Neuron (in vitro differentiated cells): ENCODE results near the gene PTGER1.

Experiments
- H2AFZ ChIP-seq: one replicate; pipeline ENCODE4 v1.6.1; 2013; ENCODE audit warnings: low read depth, mild to moderate bottlenecking, inconsistent platforms, low read length, moderate library complexity
- H3K27me3 ChIP-seq: one replicate; pipeline ENCODE4 v1.6.1; 2013; ENCODE audit warnings: low read length; ENCODE audit not compliant: insufficient read depth
- H3K36me3 ChIP-seq: one replicate; pipeline ENCODE4 v1.6.1; 2013; ENCODE audit warnings: low read length; ENCODE audit not compliant: insufficient read depth
- H3K4me1 ChIP-seq: one replicate; pipeline ENCODE4 v1.6.1; 2013; ENCODE audit warnings: low read length; ENCODE audit not compliant: insufficient read depth
- H3K4me3 ChIP-seq: 2 replicates; pipeline ENCODE4 v1.5.1; 2013; ENCODE audit warnings: mild to moderate bottlenecking, low read length, moderate library complexity
- H3K9me3 ChIP-seq: one replicate; pipeline ENCODE4 v1.6.1; 2013; ENCODE audit warnings: low read length

The PTGER1 gene

GRCh38 chr19:14475251-14476073 is at the start of gene PTGER1:
PTGER1 (minus strand) TSS chr19:14475354; CDS start chr19:14474320, 1,034 bp downstream.
- H3K4me1 ChIP-seq = peaks cover 7% of the 10 kb centered on the region
- no peaks in the 10 kb centered on the region for H3K9me3 ChIP-seq
- no peaks in the 10 kb centered on the region for H3K27me3 ChIP-seq
- H3K36me3 ChIP-seq = peaks cover 18% of the 10 kb centered on the region
- no peak within 1 kb of the TSS for H3K4me3 ChIP-seq
- no peak within 1 kb of the TSS for H2AFZ ChIP-seq

GRCh38 chr19:14520543-14520942 is 45.4 kb upstream of the PTGER1 start:
- Histone ChIP-seq H3K27me3 (no peaks in the 10 kb centered on the region), H3K36me3 (peaks cover 14% of the 10 kb centered on the region), H3K9me3 (no peaks in the 10 kb centered on the region), H3K4me3 (no peak overlapping the region), H3K4me1 (peaks cover 30% of the 10 kb centered on the region), H2AFZ (no peak overlapping the region)

- Histone ChIP-seq H3K27me3 (no peaks in the 10 kb centered on the region), H3K36me3 (peaks cover 21% of the 10 kb centered on the region), H2AFZ (no peak overlapping the region), H3K4me1 (peaks cover 36% of the 10 kb centered on the region), H3K9me3 (no peaks in the 10 kb centered on the region), H3K4me3 (no peak overlapping the region)
These were observed 44.8 kb upstream of the PTGER1 start for GRCh38 chr19:14519860-14520407.

- Histone ChIP-seq H3K4me1 (peaks cover 36% of the 10 kb centered on the region), H3K9me3 (no peaks in the 10 kb centered on the region), H3K4me3 (no peak overlapping the region), H3K27me3 (no peaks in the 10 kb centered on the region), H2AFZ (no peak overlapping the region), H3K36me3 (peaks cover 26% of the 10 kb centered on the region)
These were observed 44.2 kb upstream of the PTGER1 start for GRCh38 chr19:14519245-14519859.

GRCh38 chr19:14517840-14518505 is 42.8 kb upstream of the PTGER1 start, which contains the start of gene DNAJB1:
DNAJB1 (minus strand) TSS chr19:14518397; CDS start chr19:14518349, 48 bp downstream.
- Histone ChIP-seq H3K9me3 (no peaks in the 10 kb centered on the region), H3K4me3 (peak within 1 kb of the TSS; percentile 88), H2AFZ (no peak within 1 kb of the TSS), H3K4me1 (peaks cover 36% of the 10 kb centered on the region), H3K36me3 (peaks cover 31% of the 10 kb centered on the region), H3K27me3 (no peaks in the 10 kb centered on the region)

- no peaks in the 10 kb centered on the region for H3K9me3 ChIP-seq
- peak overlapping the region; percentile 88 for H3K4me3 ChIP-seq
- peaks cover 31% of the 10 kb centered on the region for H3K36me3 ChIP-seq
- H2AFZ ChIP-seq = no peak overlapping the region
- H3K4me1 ChIP-seq = peaks cover 36% of the 10 kb centered on the region
- H3K27me3 ChIP-seq = no peaks in the 10 kb centered on the region
These were observed 42.3 kb upstream of the PTGER1 start for GRCh38 chr19:14517446-14517839.

- Histone ChIP-seq H3K9me3 (no peaks in the 10 kb centered on the region), H2AFZ (no peak overlapping the region), H3K4me1 (peaks cover 36% of the 10 kb centered on the region), H3K4me3 (peak overlapping the region; percentile 88), H3K27me3 (no peaks in the 10 kb centered on the region), H3K36me3 (peaks cover 31% of the 10 kb centered on the region)
These were observed 41.7 kb upstream of the PTGER1 start for GRCh38 chr19:14516746-14517438.

- H3K4me3 ChIP-seq = peak overlapping the region; percentile 88
These were observed 40.9 kb upstream of the PTGER1 start for GRCh38 chr19:14516048-14516534.

GRCh38 chr19:14515501-14516047 is 40.4 kb upstream of the PTGER1 start:
- H2AFZ ChIP-seq = no peak overlapping the region
- H3K36me3 ChIP-seq = peaks cover 31% of the 10 kb centered on the region
- H3K4me1 ChIP-seq = peaks cover 36% of the 10 kb centered on the region
- H3K9me3 ChIP-seq = no peaks in the 10 kb centered on the region
- no peaks in the 10 kb centered on the region for H3K27me3 ChIP-seq
- peak overlapping the region; percentile 88 for H3K4me3 ChIP-seq

More at GRCh38 chr19:14516048-14516534, 40.9 kb upstream of the PTGER1 start:
- Histone ChIP-seq H3K27me3 (no peaks in the 10 kb centered on the region), H2AFZ (no peak overlapping the region), H3K36me3 (peaks cover 31% of the 10 kb centered on the region), H3K9me3 (no peaks in the 10 kb centered on the region), H3K4me1 (peaks cover 36% of the 10 kb centered on the region)

- H3K27me3 ChIP-seq = no peaks in the 10 kb centered on the region
- no peak overlapping the region for H3K4me3 ChIP-seq
- peaks cover 31% of the 10 kb centered on the region for H3K36me3 ChIP-seq
- no peaks in the 10 kb centered on the region for H3K9me3 ChIP-seq
- H2AFZ ChIP-seq = no peak overlapping the region
- peaks cover 30% of the 10 kb centered on the region for H3K4me1 ChIP-seq
These were observed 39.2 kb upstream of the PTGER1 start for GRCh38 chr19:14514215-14514863.

GRCh38 chr19:14512406-14512961 is 37.3 kb upstream of the PTGER1 start:
- Histone ChIP-seq H3K4me3 (no peak overlapping the region), H3K4me1 (peaks cover 26% of the 10 kb centered on the region), H2AFZ (no peak overlapping the region), H3K36me3 (peaks cover 31% of the 10 kb centered on the region), H3K27me3 (no peaks in the 10 kb centered on the region), H3K9me3 (no peaks in the 10 kb centered on the region)
